Measurements from ENCODE around the gene C7orf57. TPM values are rescaled to one million over a fixed set of nuclear protein-coding genes. Genes with fewer than 3 reads are reported as not detected.

C7orf57 gene
- total RNA-seq, 3 donors from 2014 or later (not counting 1 experiment from before 2014, with no cell fraction given): 0.85 TPM; not detected in 2

DNA sequence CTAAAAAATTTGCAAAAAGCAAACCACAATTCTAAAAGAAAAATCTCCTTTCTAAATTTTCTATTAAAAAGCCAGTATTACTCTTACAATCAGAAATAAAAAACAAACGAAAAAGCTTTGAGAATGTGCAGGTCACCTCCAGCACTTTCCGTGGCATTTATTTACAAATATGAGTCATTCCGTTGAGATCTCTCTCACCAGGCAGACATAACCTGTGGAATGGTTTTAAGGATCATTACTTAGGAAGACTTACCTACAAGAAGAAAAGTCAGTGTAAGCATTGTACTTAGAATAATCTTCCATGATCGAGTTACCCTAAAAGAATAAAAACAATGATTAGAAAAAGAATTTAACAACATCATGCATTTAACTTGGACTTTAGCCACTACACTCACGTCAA lies 9.7 kb upstream of the C7orf57 start:
- no peaks in the 10 kb centered on the region for H3K4me1 Mint-ChIP-seq
- Histone ChIP-seq H3K4me1 (ENCODE audit: control insufficient read depth, insufficient read depth, low read length) (no peaks in the 10 kb centered on the region), H3K36me3 (ENCODE audit: control insufficient read depth, insufficient read depth, low read length) (no peaks in the 10 kb centered on the region), H3K9me3 (ENCODE audit: control insufficient read depth, insufficient read depth, low read length) (no peaks in the 10 kb centered on the region), H3K4me3 (ENCODE audit: low read length) (no peak overlapping the region), H3K27ac (ENCODE audit: low read length) (no peak overlapping the region), H3K27me3 (ENCODE audit: control insufficient read depth, insufficient read depth, low read length) (peaks cover 7% of the 10 kb centered on the region)
- WGBS (ENCODE audit: insufficient coverage): 67% methylated on average over 1 of the region's 5 CpGs
- peaks cover 18 to 51% of the 10 kb centered on the region in 2 donors for H3K27me3 Mint-ChIP-seq (ENCODE audit: low read depth in 2 of 2)
- no peak overlapping the region for H3K4me3 Mint-ChIP-seq
- peaks cover 4 to 6% of the 10 kb centered on the region in 2 donors for H3K9me3 Mint-ChIP-seq
- no peak for ATAC-seq
- no peaks in the 10 kb centered on the region for H3K36me3 Mint-ChIP-seq
- H3K27ac Mint-ChIP-seq: no peak overlapping the region
- intact Hi-C loops (cut with micrococcal nuclease): no loop called here
- TF ChIP-seq, protein P1, sequence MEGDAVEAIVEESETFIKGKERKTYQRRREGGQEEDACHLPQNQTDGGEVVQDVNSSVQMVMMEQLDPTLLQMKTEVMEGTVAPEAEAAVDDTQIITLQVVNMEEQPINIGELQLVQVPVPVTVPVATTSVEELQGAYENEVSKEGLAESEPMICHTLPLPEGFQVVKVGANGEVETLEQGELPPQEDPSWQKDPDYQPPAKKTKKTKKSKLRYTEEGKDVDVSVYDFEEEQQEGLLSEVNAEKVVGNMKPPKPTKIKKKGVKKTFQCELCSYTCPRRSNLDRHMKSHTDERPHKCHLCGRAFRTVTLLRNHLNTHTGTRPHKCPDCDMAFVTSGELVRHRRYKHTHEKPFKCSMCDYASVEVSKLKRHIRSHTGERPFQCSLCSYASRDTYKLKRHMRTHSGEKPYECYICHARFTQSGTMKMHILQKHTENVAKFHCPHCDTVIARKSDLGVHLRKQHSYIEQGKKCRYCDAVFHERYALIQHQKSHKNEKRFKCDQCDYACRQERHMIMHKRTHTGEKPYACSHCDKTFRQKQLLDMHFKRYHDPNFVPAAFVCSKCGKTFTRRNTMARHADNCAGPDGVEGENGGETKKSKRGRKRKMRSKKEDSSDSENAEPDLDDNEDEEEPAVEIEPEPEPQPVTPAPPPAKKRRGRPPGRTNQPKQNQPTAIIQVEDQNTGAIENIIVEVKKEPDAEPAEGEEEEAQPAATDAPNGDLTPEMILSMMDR (IDR thresholded peaks at IDR 0.05): no peak
- DNase-seq: no peak

DNA sequence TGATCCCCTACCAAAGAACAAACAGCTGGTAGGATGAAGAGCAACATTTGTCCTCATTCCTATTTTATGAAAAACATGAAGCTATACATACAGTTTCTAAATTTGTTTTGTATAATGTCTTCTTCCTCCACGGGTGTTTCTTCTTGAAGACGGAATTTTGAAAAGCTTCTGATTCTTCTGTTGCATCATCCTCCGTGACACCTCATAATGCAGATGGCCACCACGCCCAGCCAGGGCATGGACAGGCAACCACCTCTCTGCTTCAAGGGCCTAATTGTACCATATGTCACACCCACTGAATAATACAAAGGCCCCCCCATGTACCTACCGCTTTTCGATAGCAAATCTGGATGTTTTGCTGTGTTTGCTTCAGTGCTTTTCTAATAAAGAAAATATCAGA lies 6.4 kb upstream of the C7orf57 start, which contains the start of gene SUN3:
Gene SUN3, minus strand, starts transcription at position 170 of the 400 bp plus-strand sequence. Its CDS starts 169 bp downstream, at position 1.
- H3K4me3 Mint-ChIP-seq: no peak within 1 kb of the TSS
- Histone ChIP-seq H3K27ac (ENCODE audit: low read length) (no peak within 1 kb of the TSS), H3K4me3 (ENCODE audit: low read length) (no peak within 1 kb of the TSS), H3K4me1 (ENCODE audit: control insufficient read depth, insufficient read depth, low read length) (no peaks in the 10 kb centered on the region), H3K27me3 (ENCODE audit: control insufficient read depth, insufficient read depth, low read length) (peaks cover 5% of the 10 kb centered on the region), H3K9me3 (ENCODE audit: control insufficient read depth, insufficient read depth, low read length) (no peaks in the 10 kb centered on the region), H3K36me3 (ENCODE audit: control insufficient read depth, insufficient read depth, low read length) (no peaks in the 10 kb centered on the region)
- H3K27ac Mint-ChIP-seq: no peak within 1 kb of the TSS
- DNase-seq (no peak), ATAC-seq (no peak)
- peaks cover 27 to 54% of the 10 kb centered on the region in 2 donors for H3K27me3 Mint-ChIP-seq (ENCODE audit: low read depth in 2 of 2)
- TF ChIP-seq, protein P1 (IDR thresholded peaks at IDR 0.05): no peak
- H3K9me3 Mint-ChIP-seq: peaks cover 0 to 2% of the 10 kb centered on the region in 2 donors
- no peaks in the 10 kb centered on the region for H3K4me1 Mint-ChIP-seq
- H3K36me3 Mint-ChIP-seq: no peaks in the 10 kb centered on the region
- WGBS (ENCODE audit: insufficient coverage): 91% methylated on average over 4 of the region's 6 CpGs
- intact Hi-C loops (cut with micrococcal nuclease): no loop called here

DNA sequence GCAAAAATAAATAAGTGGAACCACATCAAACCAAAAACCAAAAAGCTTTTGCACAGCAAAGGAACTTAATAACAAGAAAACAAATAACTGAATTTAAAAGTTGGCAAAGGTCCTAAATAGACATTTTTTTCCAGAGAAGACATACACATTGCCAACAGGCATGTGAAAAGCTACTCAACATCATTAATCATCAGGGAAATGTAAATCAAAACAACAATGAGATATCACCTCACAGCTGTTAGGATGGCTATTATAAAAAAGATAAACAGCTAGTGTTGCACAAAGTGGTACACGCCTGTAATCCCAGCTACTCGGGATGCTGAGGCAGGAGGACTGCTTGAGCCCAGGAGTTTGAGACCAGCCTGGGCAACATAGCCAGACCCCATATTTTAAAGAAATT lies 4.2 kb upstream of the C7orf57 start:
- Mint-ChIP-seq H3K27me3 (ENCODE audit: low read depth in 2 of 2) (peaks cover 25 to 39% of the 10 kb centered on the region in 2 donors), H3K9me3 (no peaks in the 10 kb centered on the region), H3K4me1 (peaks cover 5 to 6% of the 10 kb centered on the region in 2 donors), H3K36me3 (no peaks in the 10 kb centered on the region), H3K4me3 (no peak overlapping the region), H3K27ac (no peak overlapping the region)
- intact Hi-C loops (cut with micrococcal nuclease): no loop called here
- H3K36me3 ChIP-seq (ENCODE audit: control insufficient read depth, insufficient read depth, low read length): no peaks in the 10 kb centered on the region
- 82% methylated on average over 2 of the region's 2 CpGs for WGBS (ENCODE audit: insufficient coverage)
- H3K4me1 ChIP-seq (ENCODE audit: control insufficient read depth, insufficient read depth, low read length): peaks cover 9% of the 10 kb centered on the region
- TF ChIP-seq, protein P1 (IDR thresholded peaks at IDR 0.05): no peak
- DNase-seq: no peak
- peaks cover 10% of the 10 kb centered on the region for H3K27me3 ChIP-seq (ENCODE audit: control insufficient read depth, insufficient read depth, low read length)
- no peaks in the 10 kb centered on the region for H3K9me3 ChIP-seq (ENCODE audit: control insufficient read depth, insufficient read depth, low read length)
- no peak overlapping the region for H3K27ac ChIP-seq (ENCODE audit: low read length)
- H3K4me3 ChIP-seq (ENCODE audit: low read length): no peak overlapping the region
- no peak for ATAC-seq

DNA sequence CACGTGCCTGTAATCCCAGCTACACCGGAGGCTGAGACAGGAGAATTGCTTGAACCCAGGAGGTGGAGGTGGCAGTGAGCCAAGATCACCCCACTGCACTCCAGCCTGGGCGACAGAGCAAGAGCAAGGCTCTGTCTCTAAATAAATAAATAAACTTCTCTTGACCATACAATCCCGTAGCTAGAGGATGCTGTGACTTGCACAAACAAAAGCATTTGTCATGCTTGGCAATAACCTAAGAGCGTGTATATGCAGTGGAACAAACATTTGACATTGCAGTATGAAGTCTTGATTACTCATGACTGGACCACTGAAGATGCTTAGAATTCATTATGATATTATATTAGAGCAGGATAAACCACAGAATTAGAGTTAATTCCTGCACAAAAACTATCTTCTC lies 1.4 kb upstream of the C7orf57 start:
- Histone ChIP-seq H3K36me3 (ENCODE audit: control insufficient read depth, insufficient read depth, low read length) (no peaks in the 10 kb centered on the region), H3K27me3 (ENCODE audit: control insufficient read depth, insufficient read depth, low read length) (peaks cover 12% of the 10 kb centered on the region), H3K4me3 (ENCODE audit: low read length) (no peak overlapping the region), H3K9me3 (ENCODE audit: control insufficient read depth, insufficient read depth, low read length) (no peaks in the 10 kb centered on the region), H3K27ac (ENCODE audit: low read length) (no peak overlapping the region), H3K4me1 (ENCODE audit: control insufficient read depth, insufficient read depth, low read length) (peaks cover 13% of the 10 kb centered on the region)
- H3K4me3 Mint-ChIP-seq: no peak overlapping the region
- peaks cover 32 to 44% of the 10 kb centered on the region in 2 donors for H3K27me3 Mint-ChIP-seq (ENCODE audit: low read depth in 2 of 2)
- no peak overlapping the region for H3K27ac Mint-ChIP-seq
- ATAC-seq (no peak), DNase-seq (no peak)
- WGBS (ENCODE audit: insufficient coverage): 89% methylated on average over 5 of the region's 5 CpGs
- intact Hi-C loops (cut with micrococcal nuclease): loop anchor here (2.0 kb wide), 2 partner anchors 43 to 51 kb away; no protein-coding TSS in a partner anchor
- TF ChIP-seq, protein P1 (IDR thresholded peaks at IDR 0.05): no peak
- H3K4me1 Mint-ChIP-seq: peaks cover 8 to 12% of the 10 kb centered on the region in 2 donors
- no peaks in the 10 kb centered on the region for H3K9me3 Mint-ChIP-seq
- H3K36me3 Mint-ChIP-seq: no peaks in the 10 kb centered on the region
